ENCODE results near the gene TRPM3. TPM values are rescaled to one million over a fixed set of nuclear protein-coding genes. Genes with fewer than 3 reads are reported as not detected.

The TRPM3 gene
- polyA plus RNA-seq, 12 donors, result 0.16 to 2.0 (median 0.36) TPM; not detected in 2

GRCh38 chr9:70561111-70561510, 560.3 kb downstream of the TRPM3 start:
- no peak for DNase-seq

GRCh38 chr9:70559102-70559501, 562.3 kb downstream of the TRPM3 start:
- DNase-seq, result no peak

- no peak for DNase-seq
These were observed 563.6 kb downstream of the TRPM3 start for GRCh38 chr9:70557661-70558369.

GRCh38 chr9:70556771-70557170, 564.6 kb downstream of the TRPM3 start:
- no peak for DNase-seq

- no peak for DNase-seq
These were observed 566.5 kb downstream of the TRPM3 start for GRCh38 chr9:70554881-70555280.

- DNase-seq, result no peak
These were observed 567.4 kb downstream of the TRPM3 start for GRCh38 chr9:70553707-70554673.

GRCh38 chr9:70552561-70552960, 568.9 kb downstream of the TRPM3 start:
- DNase-seq, result no peak

GRCh38 chr9:70551801-70552200, 569.6 kb downstream of the TRPM3 start:
- no peak for DNase-seq

- DNase-seq, result no peak
These were observed 570.0 kb downstream of the TRPM3 start for GRCh38 chr9:70551396-70551795.

GRCh38 chr9:70549926-70550325, 571.5 kb downstream of the TRPM3 start:
- DNase-seq, result no peak

GRCh38 chr9:70542311-70542931, 579.0 kb downstream of the TRPM3 start:
- no peak for DNase-seq

GRCh38 chr9:70540016-70540415, 581.4 kb downstream of the TRPM3 start:
- DNase-seq, result no peak

GRCh38 chr9:70539526-70539925, 581.9 kb downstream of the TRPM3 start:
- no peak for DNase-seq

- no peak for DNase-seq
These were observed 582.4 kb downstream of the TRPM3 start for GRCh38 chr9:70539001-70539400.

GRCh38 chr9:70537084-70537483, 584.3 kb downstream of the TRPM3 start:
- DNase-seq, result no peak

- DNase-seq, result no peak
These were observed 585.7 kb downstream of the TRPM3 start for GRCh38 chr9:70535546-70536323.

- DNase-seq, result no peak
These were observed 587.0 kb downstream of the TRPM3 start for GRCh38 chr9:70534471-70534870.

GRCh38 chr9:70534061-70534460, 587.4 kb downstream of the TRPM3 start:
- no peak for DNase-seq

GRCh38 chr9:70533492-70533891, 587.9 kb downstream of the TRPM3 start:
- no peak for DNase-seq

- DNase-seq, result no peak
These were observed 588.7 kb downstream of the TRPM3 start for GRCh38 chr9:70532716-70533115.

GRCh38 chr9:70531311-70531710, 590.1 kb downstream of the TRPM3 start:
- no peak for DNase-seq

- DNase-seq, result no peak
These were observed 590.7 kb downstream of the TRPM3 start for GRCh38 chr9:70530716-70531115.

Measured in muscle of arm (tissue), 12 donors.